Measurements from ENCODE around the gene RUNX1. TPM values are rescaled to one million over a fixed set of nuclear protein-coding genes. Genes with fewer than 3 reads are reported as not detected.

Gene RUNX1
- total and polyA plus RNA-seq, 7 experiments from 2014 or later = 27.9 to 154 (median 85.1) TPM

DNA sequence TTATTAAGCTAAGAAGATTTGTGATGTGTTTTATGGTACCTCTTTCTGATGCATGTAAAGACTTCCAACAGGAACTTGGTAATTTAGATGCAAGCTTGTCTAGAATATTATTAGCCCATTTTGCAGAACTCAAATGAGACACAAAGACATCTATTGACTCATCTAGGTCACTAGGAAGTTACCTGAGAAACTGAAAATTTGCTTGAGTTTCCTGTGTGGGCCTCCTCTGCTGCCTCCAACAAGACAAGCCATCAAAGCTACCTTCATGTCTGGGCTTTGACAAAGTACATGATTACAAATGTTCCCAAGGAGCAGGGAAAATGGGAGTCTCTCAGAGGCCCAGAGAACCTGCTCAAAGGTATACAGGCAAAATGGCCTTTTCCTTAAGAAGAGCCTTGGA, 5.6 kb downstream of the RUNX1 start:
- intact Hi-C loops (cut with micrococcal nuclease) = no loop called here
- DNase-seq (peak in 2 of 9 donors; percentile 24 to 28), ATAC-seq (no peak)
- H3K4me3 Mint-ChIP-seq = peak overlapping the region; percentile 79 to 99 (median 97)
- Histone ChIP-seq H3K27ac (ENCODE audit: low read depth, low read length) (peak overlapping the region; percentile 77), H3K36me3 (ENCODE audit: control insufficient read depth in 2 of 3, insufficient read depth in 3 of 3, low read length in 3 of 3) (peaks cover 0 to 8% (median 0%) of the 10 kb centered on the region in 3 experiments), H3K9me3 (ENCODE audit: control insufficient read depth in 2 of 3, low read length in 3 of 3) (no peaks in the 10 kb centered on the region), H3K4me3 (ENCODE audit: low read length) (peak overlapping the region; percentile 76), H3K4me1 (ENCODE audit: control insufficient read depth in 2 of 2, insufficient read depth in 2 of 2, low read length in 2 of 2) (peaks cover 61 to 71% of the 10 kb centered on the region in 2 donors), H3K27me3 (ENCODE audit: control insufficient read depth in 2 of 2, insufficient read depth in 2 of 2, low read length in 2 of 2) (no peaks in the 10 kb centered on the region)
- H3K36me3 Mint-ChIP-seq = peaks cover 6 to 63% (median 35%) of the 10 kb centered on the region in 5 donors
- peaks cover 48 to 88% (median 75%) of the 10 kb centered on the region in 7 donors for H3K4me1 Mint-ChIP-seq
- ChIA-PET POLR2A (interaction anchor here (0.6 to 5.7 kb wide), 12 partner anchors 12 to 184 kb away, joined by 3 to 46 read pairs (median 7); no protein-coding TSS in a partner anchor), CTCF (interaction anchor here (1.0 to 1.3 kb wide), 3 partner anchors 9 to 32 kb away, joined by 3 read pairs; no protein-coding TSS in a partner anchor)
- no peaks in the 10 kb centered on the region for H3K27me3 Mint-ChIP-seq
- peak overlapping the region; percentile 93 to 100 (median 98) for H3K27ac Mint-ChIP-seq
- H3K9me3 Mint-ChIP-seq = peaks cover 0 to 11% (median 0%) of the 10 kb centered on the region in 11 donors

GRCh38 chr21:35042836-35043235, 6.3 kb downstream of the RUNX1 start:
- Mint-ChIP-seq H3K27ac (peak overlapping the region; percentile 74 to 100 (median 98)), H3K4me1 (peaks cover 53 to 92% (median 82%) of the 10 kb centered on the region in 7 donors), H3K4me3 (peak overlapping the region; percentile 63 to 99 (median 96)), H3K36me3 (peaks cover 6 to 63% (median 37%) of the 10 kb centered on the region in 5 donors), H3K27me3 (no peaks in the 10 kb centered on the region), H3K9me3 (peaks cover 0 to 7% (median 0%) of the 10 kb centered on the region in 11 donors)
- ChIA-PET CTCF (interaction anchor here (1.0 kb wide), 1 partner anchor 21 kb away, joined by 3 read pairs; no protein-coding TSS in a partner anchor), POLR2A (interaction anchor here (1.1 to 5.7 kb wide), 8 partner anchors 11 to 154 kb away, joined by 3 to 46 read pairs (median 9); no protein-coding TSS in a partner anchor)
- Histone ChIP-seq H3K36me3 (ENCODE audit: control insufficient read depth in 2 of 3, insufficient read depth in 3 of 3, low read length in 3 of 3) (peaks cover 0 to 5% (median 0%) of the 10 kb centered on the region in 3 experiments), H3K27me3 (ENCODE audit: control insufficient read depth in 2 of 2, insufficient read depth in 2 of 2, low read length in 2 of 2) (no peaks in the 10 kb centered on the region), H3K4me3 (ENCODE audit: low read length) (peak overlapping the region; percentile 8), H3K9me3 (ENCODE audit: control insufficient read depth in 2 of 3, low read length in 3 of 3) (no peaks in the 10 kb centered on the region), H3K4me1 (ENCODE audit: control insufficient read depth in 2 of 2, insufficient read depth in 2 of 2, low read length in 2 of 2) (peaks cover 68 to 78% of the 10 kb centered on the region in 2 donors), H3K27ac (ENCODE audit: low read depth, low read length) (peak overlapping the region; percentile 77)
- DNase-seq (no peak), ATAC-seq (no peak)
- intact Hi-C loops (cut with micrococcal nuclease) = no loop called here

DNA sequence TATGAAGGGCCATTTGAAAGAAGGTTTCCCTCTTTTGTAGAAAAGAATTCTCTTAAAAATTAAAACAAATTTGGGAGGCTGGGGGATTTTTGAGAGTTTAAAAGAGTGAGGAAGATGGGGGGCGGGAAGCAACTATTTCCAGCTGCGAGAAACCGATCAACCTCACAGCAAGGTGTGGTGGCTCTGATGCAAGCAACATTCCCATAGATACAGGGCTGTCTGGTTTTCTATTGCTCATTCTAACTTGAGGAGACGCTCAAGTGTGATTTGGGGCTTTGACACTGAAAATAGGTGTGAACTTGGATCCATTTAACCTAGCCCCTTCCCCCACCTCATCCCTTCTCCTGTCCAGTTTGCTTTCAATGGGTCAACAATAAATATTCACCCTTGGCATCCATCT, 7.2 kb downstream of the RUNX1 start:
- ATAC-seq (no peak), DNase-seq (no peak)
- no peaks in the 10 kb centered on the region for H3K27me3 Mint-ChIP-seq
- H3K4me1 Mint-ChIP-seq = peaks cover 58 to 95% (median 90%) of the 10 kb centered on the region in 7 donors
- H3K4me1 ChIP-seq (ENCODE audit: control insufficient read depth in 2 of 2, insufficient read depth in 2 of 2, low read length in 2 of 2) = peaks cover 77 to 88% of the 10 kb centered on the region in 2 donors
- H3K36me3 Mint-ChIP-seq = peaks cover 10 to 61% (median 34%) of the 10 kb centered on the region in 5 donors
- H3K27ac Mint-ChIP-seq = peak overlapping the region in 8 of 9 donors; percentile 93 to 100 (median 98)
- peak overlapping the region; percentile 32 for H3K4me3 ChIP-seq (ENCODE audit: low read length)
- no peaks in the 10 kb centered on the region for H3K9me3 ChIP-seq (ENCODE audit: control insufficient read depth in 2 of 3, low read length in 3 of 3)
- intact Hi-C loops (cut with micrococcal nuclease) = no loop called here
- peaks cover 0 to 3% (median 0%) of the 10 kb centered on the region in 11 donors for H3K9me3 Mint-ChIP-seq
- H3K27me3 ChIP-seq (ENCODE audit: control insufficient read depth in 2 of 2, insufficient read depth in 2 of 2, low read length in 2 of 2) = no peaks in the 10 kb centered on the region
- peaks cover 0 to 5% (median 0%) of the 10 kb centered on the region in 3 experiments for H3K36me3 ChIP-seq (ENCODE audit: control insufficient read depth in 2 of 3, insufficient read depth in 3 of 3, low read length in 3 of 3)
- peak overlapping the region; percentile 63 to 99 (median 92) for H3K4me3 Mint-ChIP-seq
- CTCF ChIA-PET = interaction anchor here (0.7 kb wide), 1 partner anchor 16 kb away, joined by 3 read pairs; no protein-coding TSS in a partner anchor
- POLR2A ChIA-PET = interaction anchor here (2.6 to 5.7 kb wide), 3 partner anchors 10 to 20 kb away, joined by 8 to 46 read pairs (median 25); no protein-coding TSS in a partner anchor
- H3K27ac ChIP-seq (ENCODE audit: low read depth, low read length) = peak overlapping the region; percentile 77

GRCh38 chr21:35041122-35041521, 8.0 kb downstream of the RUNX1 start:
- Mint-ChIP-seq H3K9me3 (peaks cover 0 to 3% (median 0%) of the 10 kb centered on the region in 11 donors), H3K36me3 (peaks cover 10 to 60% (median 32%) of the 10 kb centered on the region in 5 donors), H3K4me3 (peak overlapping the region; percentile 41 to 99 (median 92)), H3K27me3 (no peaks in the 10 kb centered on the region), H3K27ac (peak overlapping the region in 8 of 9 donors; percentile 93 to 100 (median 98)), H3K4me1 (peaks cover 66 to 100% (median 92%) of the 10 kb centered on the region in 7 donors)
- DNase-seq (no peak), ATAC-seq (no peak)
- Histone ChIP-seq H3K27ac (ENCODE audit: low read depth, low read length) (peak overlapping the region; percentile 77), H3K4me3 (ENCODE audit: low read length) (peak overlapping the region; percentile 32), H3K27me3 (ENCODE audit: control insufficient read depth in 2 of 2, insufficient read depth in 2 of 2, low read length in 2 of 2) (no peaks in the 10 kb centered on the region), H3K4me1 (ENCODE audit: control insufficient read depth in 2 of 2, insufficient read depth in 2 of 2, low read length in 2 of 2) (peaks cover 85 to 92% of the 10 kb centered on the region in 2 donors), H3K36me3 (ENCODE audit: control insufficient read depth in 2 of 3, insufficient read depth in 3 of 3, low read length in 3 of 3) (peaks cover 0 to 5% (median 0%) of the 10 kb centered on the region in 3 experiments), H3K9me3 (ENCODE audit: control insufficient read depth in 2 of 3, low read length in 3 of 3) (no peaks in the 10 kb centered on the region)
- intact Hi-C loops (cut with micrococcal nuclease) = no loop called here
- POLR2A ChIA-PET = interaction anchor here (1.2 to 5.7 kb wide), 3 partner anchors 9 to 19 kb away, joined by 4 to 46 read pairs (median 25); no protein-coding TSS in a partner anchor
- CTCF ChIA-PET = no interaction called here

DNA sequence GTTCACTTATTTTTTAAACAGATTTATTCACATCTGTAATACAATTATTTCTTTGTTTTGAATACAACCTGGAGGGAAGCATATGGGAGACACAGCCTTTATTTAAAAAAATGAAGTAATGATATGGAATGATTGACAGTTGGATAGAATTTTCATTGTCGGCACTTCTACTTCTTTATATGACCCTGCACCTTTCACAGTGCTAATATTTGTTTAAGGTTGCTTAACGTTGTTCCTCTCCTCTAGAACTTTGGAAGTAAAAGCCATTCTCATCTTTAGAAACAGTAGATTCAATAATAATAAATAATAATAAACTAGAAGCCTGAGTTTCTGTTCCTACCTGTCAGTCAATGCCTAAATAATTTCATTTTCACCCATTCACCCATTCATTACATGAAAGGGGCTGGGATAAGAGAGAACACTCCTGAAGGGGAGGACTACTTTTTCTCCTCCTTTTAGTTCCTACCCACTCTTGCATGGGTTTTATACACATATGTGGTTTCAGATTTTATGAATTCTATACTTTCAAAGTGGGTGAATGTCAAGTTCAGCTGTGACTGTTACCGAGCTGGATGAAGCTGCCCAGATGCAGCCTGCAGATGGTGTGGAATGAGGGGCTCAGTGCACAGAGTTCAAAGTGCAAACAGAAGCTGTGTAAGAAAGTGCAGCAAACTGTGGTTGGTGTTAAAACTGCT, 9.4 kb downstream of the RUNX1 start:
- Histone ChIP-seq H3K36me3 (ENCODE audit: control insufficient read depth in 2 of 3, insufficient read depth in 3 of 3, low read length in 3 of 3) (peaks cover 0 to 18% (median 0%) of the 10 kb centered on the region in 3 experiments), H3K9me3 (ENCODE audit: control insufficient read depth in 2 of 3, low read length in 3 of 3) (no peaks in the 10 kb centered on the region), H3K27me3 (ENCODE audit: control insufficient read depth in 2 of 2, insufficient read depth in 2 of 2, low read length in 2 of 2) (no peaks in the 10 kb centered on the region), H3K4me3 (ENCODE audit: low read length) (no peak overlapping the region), H3K4me1 (ENCODE audit: control insufficient read depth in 2 of 2, insufficient read depth in 2 of 2, low read length in 2 of 2) (peaks cover 88 to 98% of the 10 kb centered on the region in 2 donors), H3K27ac (ENCODE audit: low read depth, low read length) (peak overlapping the region; percentile 17)
- intact Hi-C loops (cut with micrococcal nuclease) = no loop called here
- Mint-ChIP-seq H3K4me3 (peak overlapping the region; percentile 26 to 98 (median 66)), H3K36me3 (peaks cover 14 to 65% (median 42%) of the 10 kb centered on the region in 5 donors), H3K27ac (peak overlapping the region in 8 of 9 donors; percentile 59 to 100 (median 93)), H3K27me3 (no peaks in the 10 kb centered on the region), H3K9me3 (peaks cover 0 to 3% (median 0%) of the 10 kb centered on the region in 11 donors), H3K4me1 (peaks cover 70 to 100% (median 98%) of the 10 kb centered on the region in 7 donors)
- DNase-seq (no peak), ATAC-seq (no peak)
- ChIA-PET CTCF (interaction anchor here (0.9 kb wide), 1 partner anchor 11 kb away, joined by 4 read pairs; no protein-coding TSS in a partner anchor), POLR2A (interaction anchor here (0.7 to 5.2 kb wide), 5 partner anchors 8 to 148 kb away, joined by 3 to 25 read pairs (median 7); no protein-coding TSS in a partner anchor)

GRCh38 chr21:35038772-35039319, 10.3 kb downstream of the RUNX1 start:
- Histone ChIP-seq H3K36me3 (ENCODE audit: control insufficient read depth in 2 of 3, insufficient read depth in 3 of 3, low read length in 3 of 3) (peaks cover 0 to 26% (median 0%) of the 10 kb centered on the region in 3 experiments), H3K4me1 (ENCODE audit: control insufficient read depth in 2 of 2, insufficient read depth in 2 of 2, low read length in 2 of 2) (peaks cover 88 to 98% of the 10 kb centered on the region in 2 donors), H3K27ac (ENCODE audit: low read depth, low read length) (peak overlapping the region; percentile 68), H3K4me3 (ENCODE audit: low read length) (no peak overlapping the region), H3K27me3 (ENCODE audit: control insufficient read depth in 2 of 2, insufficient read depth in 2 of 2, low read length in 2 of 2) (no peaks in the 10 kb centered on the region), H3K9me3 (ENCODE audit: control insufficient read depth in 2 of 3, low read length in 3 of 3) (no peaks in the 10 kb centered on the region)
- H3K27ac Mint-ChIP-seq = peak overlapping the region; percentile 28 to 100 (median 95)
- ATAC-seq (no peak), DNase-seq (no peak)
- H3K27me3 Mint-ChIP-seq = no peaks in the 10 kb centered on the region
- peak overlapping the region in 9 of 10 donors; percentile 51 to 98 (median 73) for H3K4me3 Mint-ChIP-seq
- no peaks in the 10 kb centered on the region for H3K9me3 Mint-ChIP-seq
- peaks cover 19 to 65% (median 42%) of the 10 kb centered on the region in 5 donors for H3K36me3 Mint-ChIP-seq
- ChIA-PET CTCF (interaction anchor here (1.0 kb wide), 1 partner anchor 137 kb away, joined by 3 read pairs; no protein-coding TSS in a partner anchor), POLR2A (interaction anchor here (0.7 to 2.8 kb wide), 6 partner anchors 9 to 146 kb away, joined by 3 to 19 read pairs (median 6); no protein-coding TSS in a partner anchor)
- peaks cover 70 to 100% (median 98%) of the 10 kb centered on the region in 7 donors for H3K4me1 Mint-ChIP-seq
- intact Hi-C loops (cut with micrococcal nuclease) = loop anchor here in 1 of 2 donors (1.0 kb wide), 1 partner anchor 12 kb away; no protein-coding TSS in a partner anchor

All from naive thymus-derived CD4-positive, alpha-beta T cell (primary cell).